GM18907 (cell line): ENCODE measurements around the gene TUBGCP5.

Experiments used
- ATAC-seq: cut with Tn5 transposase; IDR thresholded peaks from one replicate; pipeline ENCODE4 v1.9.1; 2021; ENCODE audit warnings: mild to moderate bottlenecking, moderate library complexity; ENCODE audit not compliant: unreplicated experiment

TUBGCP5 gene

GRCh38 chr15:22979238-22980188 is 59.9 kb downstream of the TUBGCP5 start:
- ATAC-seq = peak; percentile 70

- peak; percentile 53 for ATAC-seq
These were observed 60.6 kb downstream of the TUBGCP5 start for GRCh38 chr15:22978691-22979237.

GRCh38 chr15:22974745-22975144 is 64.6 kb downstream of the TUBGCP5 start:
- ATAC-seq = no peak

- ATAC-seq = no peak
These were observed 65.4 kb downstream of the TUBGCP5 start for GRCh38 chr15:22973987-22974386.

- peak; percentile 80 for ATAC-seq
These were observed 66.1 kb downstream of the TUBGCP5 start for GRCh38 chr15:22973286-22973685.

GRCh38 chr15:22969489-22969888 is 69.9 kb downstream of the TUBGCP5 start:
- ATAC-seq = no peak

- no peak for ATAC-seq
These were observed 71.0 kb downstream of the TUBGCP5 start for GRCh38 chr15:22968366-22968765.

- ATAC-seq = no peak
These were observed 72.1 kb downstream of the TUBGCP5 start for GRCh38 chr15:22967084-22967770.

GRCh38 chr15:22966321-22967083 is 72.9 kb downstream of the TUBGCP5 start:
- ATAC-seq = no peak

GRCh38 chr15:22963641-22964040 is 75.7 kb downstream of the TUBGCP5 start:
- ATAC-seq = no peak

- ATAC-seq = no peak
These were observed 76.8 kb downstream of the TUBGCP5 start for GRCh38 chr15:22962611-22963010.

- ATAC-seq = no peak
These were observed 77.6 kb downstream of the TUBGCP5 start for GRCh38 chr15:22961762-22962161.

GRCh38 chr15:22960556-22960955 is 78.8 kb downstream of the TUBGCP5 start:
- ATAC-seq = no peak

GRCh38 chr15:22960126-22960525 is 79.2 kb downstream of the TUBGCP5 start:
- no peak for ATAC-seq

GRCh38 chr15:22959321-22960101 is 79.9 kb downstream of the TUBGCP5 start:
- ATAC-seq = no peak

GRCh38 chr15:22958487-22959280 is 80.7 kb downstream of the TUBGCP5 start:
- peak; percentile 54 for ATAC-seq

GRCh38 chr15:22956978-22957260 is 82.5 kb downstream of the TUBGCP5 start:
- ATAC-seq = no peak

GRCh38 chr15:22956257-22956977 is 83.0 kb downstream of the TUBGCP5 start:
- no peak for ATAC-seq

- no peak for ATAC-seq
These were observed 83.7 kb downstream of the TUBGCP5 start for GRCh38 chr15:22955544-22956119.
